Body of pancreas (tissue), 4 donors: ENCODE results near the gene CYP1A2.

ENCODE experiments used
- CTCF ChIP-seq, 7 experiments: fragments of 450-650 bp in 4 of 7; fragments of 200-600 bp in 3 of 7; sonication (generic) in 3 of 7; IDR thresholded peaks; one replicate each; pipeline ENCODE4 v1.5.1; 2016 to 2019; ENCODE audit warnings: antibody characterized with exemption in 7 of 7
- POLR2A ChIP-seq, 3 donors: fragments of 450-650 bp; IDR thresholded peaks; one replicate each; pipeline ENCODE4 v1.6.1; 2016; ENCODE audit warnings: antibody characterized with exemption in 3 of 3, mild to moderate bottlenecking in 2 of 3

- TF ChIP-seq CTCF (IDR thresholded peaks at IDR 0.05) = no peak
- TF ChIP-seq POLR2A (IDR thresholded peaks at IDR 0.05) = no peak
These were observed 28.4 kb downstream of the CYP1A2 start for GRCh38 chr15:74776821-74777768.
